HG03135 (cell line): ENCODE results near the gene CMSS1.
"Not testable (repeated sequence)": the region's sequence is repeated elsewhere in the genome, so short reads cannot be mapped to it uniquely, and the experiment has no call there.

ENCODE experiments used
- ATAC-seq: cut with Tn5 transposase; IDR thresholded peaks from one replicate; pipeline ENCODE4 v1.9.1; 2021; ENCODE audit warnings: mild to moderate bottlenecking, moderate library complexity; ENCODE audit not compliant: unreplicated experiment

CMSS1 gene

GRCh38 chr3:99817047-99817436 is 620 bp upstream of the CMSS1 start:
- ATAC-seq = no peak

DNA sequence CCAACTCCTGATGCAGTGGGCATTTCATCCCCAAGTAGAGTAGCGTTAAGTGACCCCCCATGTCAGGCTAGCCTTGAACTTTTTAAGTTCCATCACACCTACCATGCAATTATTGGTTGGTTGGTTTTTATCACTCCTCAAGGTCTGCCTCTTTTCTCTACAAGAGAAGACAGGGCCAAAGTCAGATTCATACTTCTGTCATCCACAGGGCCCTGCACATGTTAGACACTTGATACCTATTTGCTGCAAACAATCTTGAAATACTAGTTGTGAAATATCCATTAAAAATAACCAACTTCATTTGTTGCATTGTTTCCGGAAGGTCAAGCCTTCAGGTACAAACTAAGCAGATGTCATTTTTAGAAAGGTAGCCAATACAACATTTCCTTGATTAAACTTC is 1.2 kb downstream of the CMSS1 start:
- no peak for ATAC-seq

- ATAC-seq = no peak
Observed at GRCh38 chr3:99823723-99824711, 6.4 kb downstream of the CMSS1 start.

DNA sequence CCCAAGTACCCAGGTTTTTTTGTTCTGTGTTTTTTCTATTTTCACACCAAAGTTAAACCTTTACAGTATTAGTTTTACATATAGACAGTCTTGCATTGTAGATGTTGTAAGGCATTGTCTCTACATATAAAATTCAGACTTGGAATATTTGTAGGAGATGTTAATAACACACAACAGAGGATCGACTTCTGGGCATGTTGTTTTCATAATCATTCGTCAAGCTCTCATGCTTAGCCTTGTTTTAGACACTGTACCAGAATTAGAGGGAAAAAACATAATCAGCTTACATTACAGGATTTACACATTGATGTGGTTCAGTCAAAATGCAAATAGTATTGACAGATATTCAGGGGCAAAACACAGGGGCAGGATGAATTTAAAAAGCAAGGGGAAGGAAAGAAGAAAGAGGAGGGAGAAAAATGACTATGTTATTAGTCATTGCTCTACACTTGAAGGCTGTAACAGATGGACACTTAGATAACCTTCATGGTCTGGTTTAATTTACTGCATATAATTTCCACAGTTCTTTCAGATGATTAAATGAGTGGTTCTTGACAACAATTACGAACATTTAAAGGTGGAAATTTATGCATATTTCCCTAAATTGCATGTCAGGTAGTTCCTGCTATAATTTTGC is 7.5 kb downstream of the CMSS1 start:
- ATAC-seq = no peak

DNA sequence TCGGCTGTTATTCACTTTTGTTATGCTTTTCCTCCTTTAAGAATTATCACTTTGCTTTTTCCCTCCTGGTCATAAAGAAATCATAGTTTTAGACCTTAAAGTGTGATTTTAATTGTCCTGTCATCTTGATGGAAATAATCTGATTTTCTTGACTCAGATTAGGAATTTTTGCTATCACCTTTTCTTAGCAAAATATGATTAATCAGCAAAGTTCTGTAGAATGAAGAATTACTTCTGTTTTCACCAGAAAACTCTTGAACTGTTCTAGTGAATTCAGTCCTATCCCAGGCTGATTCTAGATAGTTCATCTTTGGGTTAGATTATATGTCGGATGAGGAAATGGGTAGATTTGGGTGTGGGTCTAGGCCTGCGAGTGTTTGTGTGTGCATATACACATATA is 12.2 kb downstream of the CMSS1 start:
- no peak for ATAC-seq

DNA sequence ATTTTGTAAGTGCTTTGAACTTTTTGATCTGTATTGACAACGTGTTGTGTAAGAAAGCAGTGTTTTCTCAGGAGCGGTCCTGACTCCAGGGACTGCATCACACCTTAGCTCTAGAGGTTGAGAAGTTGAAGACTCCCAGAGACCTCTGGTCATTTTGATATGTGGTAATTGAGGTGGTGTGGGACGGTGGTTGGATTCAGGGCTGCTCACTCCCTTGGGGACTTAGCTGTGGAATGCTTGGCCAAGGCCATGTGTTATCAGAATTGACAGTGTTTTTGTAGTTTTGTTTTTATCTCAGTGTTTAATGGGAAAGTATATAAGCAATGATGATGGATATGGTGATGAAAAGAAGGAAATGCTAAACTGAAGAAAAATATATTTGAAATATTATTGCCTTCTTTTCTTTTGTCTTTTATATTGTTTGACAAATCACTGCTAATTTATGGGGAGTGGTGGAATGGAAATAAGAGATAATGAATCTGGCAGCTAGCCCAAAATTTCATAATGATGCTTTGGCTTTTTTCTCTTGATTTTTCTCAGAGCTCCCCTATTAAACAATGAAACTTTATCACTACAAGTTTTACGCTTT is 16.0 kb downstream of the CMSS1 start:
- ATAC-seq = no peak

DNA sequence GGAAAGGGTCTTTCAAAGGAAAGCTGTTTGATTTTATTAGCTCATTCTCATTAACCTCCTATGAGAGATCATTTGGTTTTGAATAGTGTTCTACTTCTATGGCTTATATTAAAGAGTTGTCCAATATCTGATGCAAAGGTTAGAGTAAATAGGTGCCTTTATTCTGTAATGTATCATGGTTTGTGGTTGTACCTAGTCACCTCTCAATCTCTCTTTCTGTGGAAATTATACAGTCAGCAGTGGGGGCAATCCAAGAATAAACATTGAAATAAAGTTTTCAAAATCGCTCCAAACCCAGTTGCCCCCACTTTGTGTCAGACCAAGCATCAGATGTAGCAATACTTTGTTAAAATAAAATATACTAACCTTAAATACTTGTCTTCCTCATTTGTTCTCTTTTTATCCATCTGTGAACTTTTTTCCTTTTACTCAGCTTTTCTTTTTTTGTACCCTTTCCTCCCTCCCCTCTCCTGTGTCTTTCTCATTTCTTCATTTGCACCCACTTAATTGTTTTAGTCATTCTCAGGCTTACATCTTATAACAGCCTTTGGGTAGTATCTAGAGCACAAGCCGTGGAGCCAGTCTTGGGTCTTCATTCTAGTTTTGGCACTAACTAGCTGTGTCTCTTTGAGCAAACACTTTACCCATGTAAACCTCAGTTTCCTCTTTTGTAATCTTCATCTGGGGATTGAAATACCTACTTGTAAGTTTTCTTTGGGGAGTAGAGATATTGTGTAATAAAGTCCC is 16.7 kb downstream of the CMSS1 start:
- no peak for ATAC-seq

- no peak for ATAC-seq
Observed at GRCh38 chr3:99836681-99837080, 19.0 kb downstream of the CMSS1 start.

- no peak for ATAC-seq
Observed at GRCh38 chr3:99837715-99838114, 20.1 kb downstream of the CMSS1 start.

DNA sequence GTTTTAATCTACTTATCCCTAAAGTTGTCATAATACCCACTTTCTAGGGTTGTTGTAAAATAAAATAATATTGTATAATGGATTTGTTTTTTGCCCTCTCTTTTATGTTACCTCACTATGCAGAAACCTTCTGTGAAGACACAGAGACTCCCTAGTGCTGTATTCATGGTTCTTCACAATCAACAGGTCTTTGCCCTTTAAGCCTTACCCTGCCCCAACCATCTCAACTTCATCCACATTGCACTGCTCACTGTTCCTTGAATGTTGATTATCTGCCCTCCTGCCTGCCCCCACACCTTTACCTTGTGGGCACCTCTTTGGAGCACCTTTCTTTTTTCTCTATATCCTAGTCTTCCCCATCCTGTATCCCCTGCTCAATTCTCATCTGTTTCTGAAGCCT is 21.1 kb downstream of the CMSS1 start:
- no peak for ATAC-seq

- no peak for ATAC-seq
Observed at GRCh38 chr3:99839613-99840012, 22.0 kb downstream of the CMSS1 start.

DNA sequence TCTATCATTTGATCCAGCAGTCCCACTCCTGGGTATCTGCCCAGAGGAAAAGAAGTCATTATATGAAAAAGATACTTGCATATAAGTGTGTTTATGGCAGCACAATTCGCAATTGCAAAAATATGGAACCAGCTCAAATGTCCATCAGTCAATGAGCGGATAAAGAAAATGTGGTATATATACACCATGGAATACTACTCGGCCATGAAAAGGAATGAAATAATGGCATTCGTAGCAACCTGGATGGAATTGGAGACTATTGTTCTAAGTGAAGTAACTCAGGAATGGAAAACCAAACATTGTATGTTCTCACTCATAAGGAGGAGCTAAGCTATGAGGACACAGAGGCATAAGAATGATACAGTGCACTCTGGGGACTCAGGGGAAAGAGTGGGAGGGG is 24.3 kb downstream of the CMSS1 start:
- not testable (repeated sequence) for ATAC-seq

- ATAC-seq = peak; percentile 54
Observed at GRCh38 chr3:99842826-99843589, 25.3 kb downstream of the CMSS1 start.

GRCh38 chr3:99843590-99844258 is 26.1 kb downstream of the CMSS1 start:
- ATAC-seq = no peak

GRCh38 chr3:99845331-99845730 is 27.7 kb downstream of the CMSS1 start:
- ATAC-seq = no peak

DNA sequence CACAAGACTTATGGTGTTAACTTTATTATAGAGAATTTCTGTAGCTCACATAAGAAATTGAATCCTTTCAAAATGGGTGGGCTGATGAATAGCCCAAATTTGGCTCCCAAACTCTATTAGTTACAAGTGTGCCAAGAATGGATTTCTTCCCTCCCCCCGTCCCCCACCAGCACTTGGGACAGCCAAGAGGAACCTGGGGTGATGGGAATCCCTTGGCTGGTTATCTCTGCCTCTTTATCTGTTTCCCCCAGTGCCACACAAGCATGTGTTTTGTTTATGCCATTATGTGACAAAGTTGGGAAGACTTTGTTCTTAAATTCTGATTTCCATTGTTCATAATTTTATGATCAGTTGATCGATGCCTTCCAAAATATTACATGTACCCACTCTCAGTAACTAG is 28.3 kb downstream of the CMSS1 start:
- ATAC-seq = no peak

- no peak for ATAC-seq
Observed at GRCh38 chr3:99846477-99847160, 29.0 kb downstream of the CMSS1 start.

DNA sequence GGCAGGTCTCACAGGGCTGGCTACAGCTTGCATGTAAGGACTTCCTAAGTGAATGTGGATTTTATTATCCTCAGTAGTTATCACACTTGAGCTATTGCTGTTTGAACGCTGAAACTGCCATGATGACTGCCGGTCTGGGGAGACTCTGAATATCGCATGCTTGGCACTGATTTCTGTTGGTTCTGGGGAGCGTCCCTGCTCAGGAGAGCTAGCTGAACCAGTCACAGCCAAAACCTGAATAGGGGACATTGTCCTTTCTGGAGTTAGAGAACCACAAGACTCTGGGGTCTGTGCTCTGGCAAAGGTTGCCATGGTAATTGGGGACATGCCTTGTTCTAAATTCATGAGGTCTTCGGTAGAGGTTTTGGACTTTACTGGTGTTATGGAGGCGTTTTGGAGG is 30.8 kb downstream of the CMSS1 start:
- ATAC-seq = no peak

GRCh38 chr3:99850608-99851007 is 32.9 kb downstream of the CMSS1 start:
- ATAC-seq = no peak
